Nephron progenitor cell (in vitro differentiated cells): ENCODE results near the gene FAM234B.

Experiments
- DNase-seq: peaks from one replicate; pipeline ENCODE4 v3.0.0; 2021
- H3K27ac Mint-ChIP-seq: 2 replicates; pipeline ENCODE4 v1.8.0; 2021; ENCODE audit warnings: mild to moderate bottlenecking, moderate library complexity, mixed read lengths
- H3K27me3 Mint-ChIP-seq: 2 replicates; pipeline ENCODE4 v1.8.0; 2021; ENCODE audit warnings: mild to moderate bottlenecking, low read depth, mixed read lengths; ENCODE audit not compliant: poor library complexity
- H3K36me3 Mint-ChIP-seq: 2 replicates; pipeline ENCODE4 v1.8.0; 2021; ENCODE audit warnings: low read depth, mixed read lengths
- H3K4me1 Mint-ChIP-seq: 2 replicates; pipeline ENCODE4 v1.8.0; 2021; ENCODE audit warnings: mixed read lengths
- H3K4me3 Mint-ChIP-seq: 2 replicates; pipeline ENCODE4 v1.8.0; 2021; ENCODE audit warnings: mild to moderate bottlenecking, moderate library complexity, mixed read lengths
- H3K9me3 Mint-ChIP-seq: 2 replicates; pipeline ENCODE4 v1.8.0; 2021; ENCODE audit warnings: mild to moderate bottlenecking, moderate library complexity, mixed read lengths
- TF ChIP-seq, protein P1 (sequence below): fragments of 200-600 bp; sonication (generic); IDR thresholded peaks from 2 replicates; pipeline ENCODE4 v1.5.0; 2021; ENCODE audit warnings: antibody characterized with exemption

FAM234B gene

DNA sequence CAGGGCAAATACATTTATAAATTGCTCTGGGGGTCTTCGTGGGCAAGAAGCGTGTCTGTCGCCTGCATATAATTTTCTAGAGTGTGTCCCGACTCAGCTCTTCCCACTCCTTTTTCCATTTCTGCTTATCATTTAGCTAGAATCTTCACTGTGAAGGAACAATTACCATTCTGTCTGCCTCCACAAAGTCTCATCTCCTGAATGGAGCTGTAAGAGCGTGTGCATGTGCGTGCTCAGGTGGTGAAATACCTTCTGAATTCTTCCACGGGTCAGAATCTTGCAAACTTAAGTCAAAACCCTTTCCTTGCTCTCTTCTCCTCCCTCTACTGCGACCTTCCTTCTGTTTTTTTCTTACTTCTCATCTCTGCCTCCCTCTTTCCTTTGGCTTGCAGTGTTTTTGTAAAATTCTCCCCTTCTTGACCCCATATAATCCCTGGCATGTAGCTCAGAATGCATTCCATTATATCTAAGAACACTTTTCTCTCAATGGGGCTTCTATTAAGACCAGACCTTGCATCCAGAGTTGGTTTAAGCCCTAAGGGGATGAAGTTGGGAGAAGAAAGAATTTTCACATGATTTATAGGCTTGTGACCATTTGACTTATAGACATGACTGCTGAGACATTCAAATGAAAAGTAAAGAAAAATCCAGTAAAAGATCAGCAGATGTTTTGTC is 84.2 kb downstream of the FAM234B start:
- Mint-ChIP-seq H3K9me3 (no peaks in the 10 kb centered on the region), H3K36me3 (no peaks in the 10 kb centered on the region), H3K27me3 (no peaks in the 10 kb centered on the region), H3K4me1 (peaks cover 27% of the 10 kb centered on the region), H3K4me3 (no peak overlapping the region), H3K27ac (no peak overlapping the region)
- DNase-seq, result no peak
- TF ChIP-seq, protein P1, sequence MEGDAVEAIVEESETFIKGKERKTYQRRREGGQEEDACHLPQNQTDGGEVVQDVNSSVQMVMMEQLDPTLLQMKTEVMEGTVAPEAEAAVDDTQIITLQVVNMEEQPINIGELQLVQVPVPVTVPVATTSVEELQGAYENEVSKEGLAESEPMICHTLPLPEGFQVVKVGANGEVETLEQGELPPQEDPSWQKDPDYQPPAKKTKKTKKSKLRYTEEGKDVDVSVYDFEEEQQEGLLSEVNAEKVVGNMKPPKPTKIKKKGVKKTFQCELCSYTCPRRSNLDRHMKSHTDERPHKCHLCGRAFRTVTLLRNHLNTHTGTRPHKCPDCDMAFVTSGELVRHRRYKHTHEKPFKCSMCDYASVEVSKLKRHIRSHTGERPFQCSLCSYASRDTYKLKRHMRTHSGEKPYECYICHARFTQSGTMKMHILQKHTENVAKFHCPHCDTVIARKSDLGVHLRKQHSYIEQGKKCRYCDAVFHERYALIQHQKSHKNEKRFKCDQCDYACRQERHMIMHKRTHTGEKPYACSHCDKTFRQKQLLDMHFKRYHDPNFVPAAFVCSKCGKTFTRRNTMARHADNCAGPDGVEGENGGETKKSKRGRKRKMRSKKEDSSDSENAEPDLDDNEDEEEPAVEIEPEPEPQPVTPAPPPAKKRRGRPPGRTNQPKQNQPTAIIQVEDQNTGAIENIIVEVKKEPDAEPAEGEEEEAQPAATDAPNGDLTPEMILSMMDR, result no peak

DNA sequence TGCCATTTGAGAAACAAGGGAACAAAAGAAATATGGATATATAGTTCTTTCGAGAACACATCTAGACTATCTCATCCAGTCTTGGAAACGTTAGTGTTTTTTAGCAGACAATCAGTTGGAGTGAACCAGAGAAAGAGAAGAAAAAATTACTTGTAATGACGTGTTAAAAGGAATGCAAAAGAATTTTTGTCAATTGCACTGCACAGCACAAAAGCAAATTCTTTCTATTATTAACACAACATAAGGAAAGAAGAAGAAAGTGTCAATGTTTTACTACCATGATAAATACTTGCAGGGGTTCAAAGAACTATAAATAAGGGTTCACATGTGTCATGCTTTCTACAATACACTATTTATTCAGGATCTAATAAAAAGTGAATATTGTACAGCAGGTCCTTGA is 86.8 kb downstream of the FAM234B start:
- peaks cover 30% of the 10 kb centered on the region for H3K4me1 Mint-ChIP-seq
- no peak overlapping the region for H3K27ac Mint-ChIP-seq
- H3K27me3 Mint-ChIP-seq, result no peaks in the 10 kb centered on the region
- H3K9me3 Mint-ChIP-seq, result no peaks in the 10 kb centered on the region
- no peaks in the 10 kb centered on the region for H3K36me3 Mint-ChIP-seq
- no peak for DNase-seq
- no peak overlapping the region for H3K4me3 Mint-ChIP-seq
- TF ChIP-seq, protein P1, result no peak
